Stimulated activated naive CD8-positive, alpha-beta T cell treated with anti-CD3 and anti-CD28 coated beads, Interleukin-15, Interleukin-2, amounts not matched to agents 100 ng/mL and 50 ng/mL, for 24 hours (primary cell): ENCODE data around the gene ARMC5.
"Not testable (repeated sequence)": the region's sequence is repeated elsewhere in the genome, so short reads cannot be mapped to it uniquely, and the experiment has no call there.

Experiments used
- H3K27ac Mint-ChIP-seq: one replicate; pipeline ENCODE4 v1.8.0; 2021; ENCODE audit warnings: mild to moderate bottlenecking, mixed read lengths
- H3K27me3 Mint-ChIP-seq: one replicate; pipeline ENCODE4 v1.8.0; 2021; ENCODE audit warnings: mixed read lengths
- H3K36me3 Mint-ChIP-seq: one replicate; pipeline ENCODE4 v1.8.0; 2021; ENCODE audit warnings: low read depth, mixed read lengths
- H3K4me1 Mint-ChIP-seq: one replicate; pipeline ENCODE4 v1.8.0; 2021; ENCODE audit warnings: low read depth, mixed read lengths
- H3K4me3 Mint-ChIP-seq: one replicate; pipeline ENCODE4 v1.8.0; 2021; ENCODE audit warnings: mild to moderate bottlenecking, mixed read lengths
- H3K9me3 Mint-ChIP-seq: one replicate; pipeline ENCODE4 v1.8.0; 2021; ENCODE audit warnings: mixed read lengths

Gene ARMC5

DNA sequence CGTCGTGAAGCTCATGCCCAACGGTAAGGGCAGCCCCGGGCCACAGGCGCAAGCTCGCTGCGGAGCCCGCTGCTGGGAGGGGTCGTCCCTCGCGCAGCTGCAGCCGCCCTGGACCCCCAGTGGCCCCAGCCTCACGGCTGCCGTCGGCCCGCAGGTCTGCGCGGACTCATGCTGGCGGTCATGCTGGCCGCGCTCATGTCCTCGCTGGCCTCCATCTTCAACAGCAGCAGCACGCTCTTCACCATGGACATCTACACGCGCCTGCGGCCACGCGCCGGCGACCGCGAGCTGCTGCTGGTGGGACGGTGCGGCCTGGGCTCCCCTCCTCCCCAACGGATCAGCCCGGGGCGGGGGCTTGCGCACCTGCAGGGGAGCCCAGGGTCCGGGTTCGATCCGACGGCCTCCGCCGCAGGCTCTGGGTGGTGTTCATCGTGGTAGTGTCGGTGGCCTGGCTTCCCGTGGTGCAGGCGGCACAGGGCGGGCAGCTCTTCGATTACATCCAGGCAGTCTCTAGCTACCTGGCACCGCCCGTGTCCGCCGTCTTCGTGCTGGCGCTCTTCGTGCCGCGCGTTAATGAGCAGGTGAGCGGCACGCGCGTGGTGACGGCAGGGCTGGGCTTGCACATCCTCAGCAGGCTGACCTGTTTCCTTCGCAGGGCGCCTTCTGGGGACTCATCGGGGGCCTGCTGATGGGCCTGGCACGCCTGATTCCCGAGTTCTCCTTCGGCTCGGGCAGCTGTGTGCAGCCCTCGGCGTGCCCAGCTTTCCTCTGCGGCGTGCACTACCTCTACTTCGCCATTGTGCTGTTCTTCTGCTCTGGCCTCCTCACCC lies 29.4 kb downstream of the ARMC5 start:
- no peaks in the 10 kb centered on the region for H3K9me3 Mint-ChIP-seq
- peaks cover 17% of the 10 kb centered on the region for H3K36me3 Mint-ChIP-seq
- peak overlapping the region; percentile 43 for H3K4me3 Mint-ChIP-seq
- H3K4me1 Mint-ChIP-seq = peaks cover 5% of the 10 kb centered on the region
- H3K27ac Mint-ChIP-seq = no peak overlapping the region
- no peaks in the 10 kb centered on the region for H3K27me3 Mint-ChIP-seq

DNA sequence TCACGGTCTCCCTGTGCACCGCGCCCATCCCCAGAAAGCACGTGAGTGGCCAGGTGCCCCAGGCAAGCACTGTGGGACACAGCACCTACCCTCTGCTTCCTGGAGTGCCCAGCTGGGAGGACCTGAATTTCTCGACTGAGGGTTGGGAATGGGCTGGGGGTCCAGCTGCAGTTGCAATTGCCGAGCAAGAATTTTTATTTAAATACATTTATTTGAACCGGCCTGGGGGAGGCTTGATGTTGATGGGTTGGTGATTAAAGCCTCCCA lies 29.9 kb downstream of the ARMC5 start:
- Mint-ChIP-seq H3K4me1 (peaks cover 5% of the 10 kb centered on the region), H3K27ac (no peak overlapping the region), H3K27me3 (no peaks in the 10 kb centered on the region), H3K36me3 (peaks cover 17% of the 10 kb centered on the region), H3K9me3 (no peaks in the 10 kb centered on the region), H3K4me3 (peak overlapping the region; percentile 43)

- Mint-ChIP-seq H3K27me3 (no peaks in the 10 kb centered on the region), H3K4me3 (peak overlapping the region; percentile 35), H3K36me3 (peaks cover 17% of the 10 kb centered on the region), H3K27ac (no peak overlapping the region), H3K4me1 (peaks cover 5% of the 10 kb centered on the region), H3K9me3 (no peaks in the 10 kb centered on the region)
Measured at GRCh38 chr16:31489616-31490584, 30.6 kb downstream of the ARMC5 start.

DNA sequence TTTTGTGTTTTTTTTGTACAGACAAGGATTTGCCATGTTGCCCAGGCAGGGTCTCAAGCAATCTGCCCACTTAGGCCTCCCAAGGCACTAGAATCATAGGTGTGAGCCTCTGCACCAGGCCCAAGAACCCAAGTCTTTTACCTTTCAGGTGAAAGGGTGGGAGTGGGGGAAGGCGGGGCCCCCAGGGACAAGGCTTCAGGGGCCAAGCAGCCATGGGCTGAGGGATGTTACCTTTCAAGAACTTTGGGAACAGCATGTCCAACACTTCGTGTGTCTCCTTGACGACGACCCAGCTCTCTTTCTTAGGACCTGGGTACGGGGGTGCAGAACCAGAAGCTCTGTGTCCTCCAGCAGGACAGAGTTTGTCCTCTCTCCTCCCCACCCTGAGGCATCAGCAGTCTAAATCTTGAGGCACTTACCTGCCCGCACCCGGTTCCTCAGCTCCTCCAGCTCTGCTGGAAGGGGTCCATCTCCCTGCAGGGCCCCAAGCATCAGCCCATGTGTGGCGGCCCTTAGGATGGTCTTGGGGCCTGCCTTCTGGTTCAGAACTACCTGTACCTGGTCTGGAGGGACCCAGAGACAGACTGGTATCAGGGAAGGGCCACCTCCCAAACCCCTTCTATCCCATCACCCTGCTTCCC lies 32.6 kb downstream of the ARMC5 start:
- Mint-ChIP-seq H3K27me3 (no peaks in the 10 kb centered on the region), H3K4me3 (no peak overlapping the region), H3K9me3 (no peaks in the 10 kb centered on the region), H3K4me1 (peaks cover 5% of the 10 kb centered on the region), H3K36me3 (peaks cover 17% of the 10 kb centered on the region), H3K27ac (no peak overlapping the region)

DNA sequence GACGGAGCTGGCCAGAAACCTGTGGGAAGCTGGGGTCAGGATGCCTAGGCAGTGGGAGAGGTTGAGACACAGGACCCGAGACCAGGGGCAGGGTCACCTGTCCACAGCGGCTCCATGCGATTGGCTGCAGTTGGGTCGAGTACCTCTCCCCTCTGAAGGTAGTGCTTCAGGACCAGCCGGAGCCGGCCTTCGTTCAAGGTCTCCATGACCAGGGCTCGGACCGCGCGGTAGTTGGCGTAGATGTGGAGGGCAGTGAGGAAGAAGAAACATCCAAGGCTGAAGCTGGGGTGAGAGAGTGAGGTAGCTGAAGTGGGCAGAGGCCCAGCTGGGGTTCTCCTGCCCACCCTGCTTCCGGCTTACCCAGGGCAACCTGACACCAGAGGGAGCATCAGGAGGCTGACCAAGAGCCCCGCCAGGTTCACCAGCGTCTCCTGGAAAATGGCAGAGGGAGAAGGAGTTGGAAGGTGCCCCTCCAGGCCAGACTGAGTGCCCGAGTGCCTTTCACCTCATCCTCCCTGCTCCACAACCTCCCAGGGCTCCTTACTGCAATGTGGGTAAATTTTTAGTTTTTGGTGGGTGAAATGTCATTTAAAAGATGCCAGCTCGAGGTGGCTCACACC lies 34.3 kb downstream of the ARMC5 start:
- Mint-ChIP-seq H3K27ac (no peak overlapping the region), H3K4me1 (no peaks in the 10 kb centered on the region), H3K27me3 (no peaks in the 10 kb centered on the region), H3K4me3 (no peak overlapping the region), H3K36me3 (peaks cover 26% of the 10 kb centered on the region), H3K9me3 (no peaks in the 10 kb centered on the region)

GRCh38 chr16:31496670-31497069 lies 37.4 kb downstream of the ARMC5 start:
- Mint-ChIP-seq H3K36me3 (peaks cover 27% of the 10 kb centered on the region), H3K9me3 (no peaks in the 10 kb centered on the region), H3K4me1 (no peaks in the 10 kb centered on the region), H3K4me3 (no peak overlapping the region), H3K27ac (no peak overlapping the region), H3K27me3 (no peaks in the 10 kb centered on the region)

DNA sequence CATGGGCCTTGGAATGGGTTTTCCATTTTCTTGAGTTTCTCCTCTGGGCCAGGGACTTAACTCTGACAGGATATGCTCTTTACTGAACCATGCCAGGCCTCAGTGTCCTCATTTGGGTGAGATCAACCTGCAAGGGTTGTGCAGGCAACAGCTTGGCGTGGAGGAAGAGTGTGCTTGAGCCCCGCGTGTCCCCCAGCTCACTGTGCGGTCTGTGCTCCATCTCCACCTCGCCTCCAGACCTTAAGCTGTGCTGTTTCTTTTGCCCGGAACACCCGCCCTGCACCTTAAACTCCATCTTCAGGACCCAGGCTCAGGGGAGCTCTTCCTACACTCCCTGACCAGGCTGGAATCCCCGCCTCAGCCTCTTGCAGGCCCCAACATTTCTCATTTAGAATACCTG lies 39.2 kb downstream of the ARMC5 start:
- Mint-ChIP-seq H3K9me3 (no peaks in the 10 kb centered on the region), H3K36me3 (peaks cover 20% of the 10 kb centered on the region), H3K27me3 (no peaks in the 10 kb centered on the region), H3K4me3 (no peak overlapping the region), H3K27ac (no peak overlapping the region), H3K4me1 (no peaks in the 10 kb centered on the region)

GRCh38 chr16:31499928-31500327 lies 40.6 kb downstream of the ARMC5 start:
- peaks cover 6% of the 10 kb centered on the region for H3K4me1 Mint-ChIP-seq
- no peak overlapping the region for H3K27ac Mint-ChIP-seq
- no peak overlapping the region for H3K4me3 Mint-ChIP-seq
- peaks cover 20% of the 10 kb centered on the region for H3K36me3 Mint-ChIP-seq
- H3K9me3 Mint-ChIP-seq = no peaks in the 10 kb centered on the region
- no peaks in the 10 kb centered on the region for H3K27me3 Mint-ChIP-seq

DNA sequence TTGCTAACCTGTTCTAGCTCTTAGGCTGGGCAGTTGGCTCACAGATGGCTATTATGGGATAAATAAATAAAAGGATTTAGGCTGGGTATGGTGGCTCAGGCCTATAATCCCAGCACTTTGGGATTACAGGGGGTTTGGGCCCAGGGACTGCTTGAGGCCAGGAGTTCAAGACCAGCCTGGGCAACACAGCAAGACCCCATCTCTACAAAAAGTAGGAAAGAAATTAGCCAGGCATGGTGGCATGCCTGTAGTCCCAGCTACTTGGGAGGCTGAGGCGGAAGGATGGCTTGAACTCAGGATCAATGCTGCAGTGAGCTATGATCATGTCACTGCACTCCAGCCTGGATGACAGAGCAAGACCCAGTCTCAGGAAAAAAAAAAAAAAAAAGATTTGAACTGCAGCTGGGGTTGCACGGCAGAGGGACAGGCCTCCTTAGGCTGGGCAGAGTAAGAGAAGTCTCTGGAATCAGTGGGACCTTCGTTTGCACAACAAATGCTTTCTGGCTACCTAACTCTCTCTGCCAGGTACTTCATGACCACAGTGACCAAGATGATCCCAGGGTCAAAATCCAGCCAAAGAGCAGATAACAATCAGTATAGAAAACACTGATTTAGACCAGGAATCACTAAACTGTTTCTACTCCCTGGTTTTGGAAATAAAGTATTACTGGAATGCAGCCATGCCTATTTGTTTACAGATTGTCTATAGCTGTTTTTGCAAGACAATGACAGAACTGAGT lies 42.1 kb downstream of the ARMC5 start:
- Mint-ChIP-seq H3K36me3 (peaks cover 25% of the 10 kb centered on the region), H3K4me3 (no peak overlapping the region), H3K9me3 (no peaks in the 10 kb centered on the region), H3K27ac (no peak overlapping the region), H3K27me3 (no peaks in the 10 kb centered on the region), H3K4me1 (peaks cover 21% of the 10 kb centered on the region)

DNA sequence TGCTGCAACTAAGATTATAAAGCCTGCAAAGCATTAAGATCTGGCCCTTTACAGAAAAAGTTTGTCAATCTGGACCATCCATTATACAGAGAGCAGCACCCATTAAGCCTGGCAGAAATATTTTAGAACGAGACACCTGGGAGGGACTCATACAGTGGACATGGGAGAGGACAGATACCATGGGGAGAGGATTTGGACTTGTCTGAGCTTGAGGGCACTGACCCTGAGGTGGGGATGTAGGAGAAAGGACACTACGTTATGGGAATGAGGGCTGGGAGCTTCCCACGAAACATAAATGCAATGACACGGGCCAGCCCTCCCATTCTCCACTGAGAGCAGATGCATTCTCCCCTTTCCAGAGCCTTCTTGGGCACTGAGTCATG lies 42.7 kb downstream of the ARMC5 start:
- Mint-ChIP-seq H3K27me3 (no peaks in the 10 kb centered on the region), H3K4me3 (no peak overlapping the region), H3K4me1 (peaks cover 27% of the 10 kb centered on the region), H3K36me3 (peaks cover 25% of the 10 kb centered on the region), H3K27ac (no peak overlapping the region), H3K9me3 (no peaks in the 10 kb centered on the region)

GRCh38 chr16:31502981-31503380 lies 43.7 kb downstream of the ARMC5 start:
- Mint-ChIP-seq H3K9me3 (no peaks in the 10 kb centered on the region), H3K27me3 (no peaks in the 10 kb centered on the region), H3K4me1 (peaks cover 34% of the 10 kb centered on the region), H3K36me3 (peaks cover 21% of the 10 kb centered on the region), H3K27ac (no peak overlapping the region), H3K4me3 (no peak overlapping the region)

GRCh38 chr16:31503555-31503954 lies 44.3 kb downstream of the ARMC5 start:
- Mint-ChIP-seq H3K36me3 (peaks cover 20% of the 10 kb centered on the region), H3K4me1 (peaks cover 35% of the 10 kb centered on the region)
- not testable (repeated sequence) for H3K4me3 Mint-ChIP-seq, H3K9me3 Mint-ChIP-seq, H3K27ac Mint-ChIP-seq, H3K27me3 Mint-ChIP-seq

DNA sequence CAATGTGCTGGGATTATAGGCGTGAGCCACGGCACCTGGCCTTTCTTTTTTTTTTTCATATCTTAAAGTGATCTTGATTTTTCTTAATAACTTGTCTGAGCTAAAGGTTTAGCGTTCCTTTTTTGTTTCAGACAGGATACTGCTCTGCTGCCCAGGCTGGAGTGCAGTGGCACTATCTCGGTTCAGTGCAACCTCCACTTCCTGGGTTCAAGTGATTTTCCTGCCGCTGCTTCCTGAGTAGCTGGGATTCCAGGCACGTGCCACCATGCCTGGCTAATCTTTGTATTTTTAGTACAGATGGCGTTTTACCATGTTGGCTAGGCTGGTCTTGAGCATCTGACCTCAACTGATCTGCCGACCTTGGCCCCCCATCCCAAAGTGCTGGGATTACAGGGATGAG lies 44.9 kb downstream of the ARMC5 start:
- Mint-ChIP-seq H3K36me3 (peaks cover 14% of the 10 kb centered on the region), H3K27ac (no peak overlapping the region), H3K9me3 (no peaks in the 10 kb centered on the region), H3K4me1 (peaks cover 41% of the 10 kb centered on the region), H3K4me3 (no peak overlapping the region), H3K27me3 (no peaks in the 10 kb centered on the region)

DNA sequence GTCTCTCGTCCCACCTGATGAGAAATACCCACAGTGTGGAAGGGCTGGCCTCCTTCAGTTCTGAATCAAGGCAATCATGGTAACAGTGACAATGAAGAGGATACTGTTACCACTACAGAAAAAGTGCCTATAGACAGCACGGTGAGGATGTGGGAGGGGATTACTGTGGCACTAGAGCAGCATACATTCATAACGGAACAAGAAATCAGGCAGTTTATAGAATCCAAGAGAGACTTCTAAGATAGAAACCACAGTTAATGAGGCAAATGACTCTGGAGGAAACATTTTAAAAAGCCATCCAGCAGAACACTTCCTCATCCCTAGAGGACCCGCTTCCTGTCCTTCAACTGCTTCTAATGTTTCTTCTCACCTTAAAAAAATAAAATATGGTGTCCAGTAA lies 46.2 kb downstream of the ARMC5 start:
- peaks cover 9% of the 10 kb centered on the region for H3K36me3 Mint-ChIP-seq
- H3K4me3 Mint-ChIP-seq = no peak overlapping the region
- peak overlapping the region; percentile 49 for H3K27ac Mint-ChIP-seq
- H3K9me3 Mint-ChIP-seq = no peaks in the 10 kb centered on the region
- H3K4me1 Mint-ChIP-seq = peaks cover 48% of the 10 kb centered on the region
- H3K27me3 Mint-ChIP-seq = no peaks in the 10 kb centered on the region
